Activated T-helper 9 cell treated with anti-CD3 and anti-CD28 coated beads, Interleukin-2, amount 50 U/mL, for 16 hours (primary cell): Measurements from ENCODE around the gene MEOX1.
A peak's percentile ranks its signal among the peaks of the same experiment; 100 is the strongest.

Experiments used
- DNase-seq: peaks from one replicate; pipeline ENCODE4 v3.0.0-alpha.2; 2020; ENCODE audit warnings: low read depth

Gene MEOX1

GRCh38 chr17:43679911-43680310 lies 18.2 kb upstream of the MEOX1 start:
- DNase-seq: no peak

- no peak for DNase-seq
Observed at GRCh38 chr17:43679401-43679800, 17.7 kb upstream of the MEOX1 start.

DNA sequence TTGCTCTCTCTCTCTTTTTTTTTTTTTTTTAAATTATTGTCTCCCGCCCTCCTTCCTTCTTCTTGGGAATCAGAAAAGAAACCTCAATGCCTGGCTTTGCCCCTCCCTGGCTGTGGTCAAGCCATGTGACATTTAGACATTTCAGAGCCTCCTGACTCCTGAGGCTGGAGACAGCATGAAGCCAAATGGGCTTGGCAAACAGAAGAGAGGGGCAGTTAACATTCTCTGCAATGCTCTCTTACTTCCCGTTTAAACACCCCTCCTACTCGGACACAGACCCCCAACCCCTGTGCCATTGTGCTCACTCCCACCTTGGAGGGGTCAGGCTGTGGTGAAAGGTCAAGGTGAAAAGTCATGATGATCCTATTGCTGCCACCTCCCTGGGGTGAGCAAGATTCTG lies 14.7 kb upstream of the MEOX1 start:
- DNase-seq: no peak

- DNase-seq: no peak
Observed at GRCh38 chr17:43674394-43674793, 12.7 kb upstream of the MEOX1 start.

- DNase-seq: peak; percentile 60
Observed at GRCh38 chr17:43673516-43674323, 12.0 kb upstream of the MEOX1 start.

- DNase-seq: no peak
Observed at GRCh38 chr17:43671755-43672519, 10.2 kb upstream of the MEOX1 start.

DNA sequence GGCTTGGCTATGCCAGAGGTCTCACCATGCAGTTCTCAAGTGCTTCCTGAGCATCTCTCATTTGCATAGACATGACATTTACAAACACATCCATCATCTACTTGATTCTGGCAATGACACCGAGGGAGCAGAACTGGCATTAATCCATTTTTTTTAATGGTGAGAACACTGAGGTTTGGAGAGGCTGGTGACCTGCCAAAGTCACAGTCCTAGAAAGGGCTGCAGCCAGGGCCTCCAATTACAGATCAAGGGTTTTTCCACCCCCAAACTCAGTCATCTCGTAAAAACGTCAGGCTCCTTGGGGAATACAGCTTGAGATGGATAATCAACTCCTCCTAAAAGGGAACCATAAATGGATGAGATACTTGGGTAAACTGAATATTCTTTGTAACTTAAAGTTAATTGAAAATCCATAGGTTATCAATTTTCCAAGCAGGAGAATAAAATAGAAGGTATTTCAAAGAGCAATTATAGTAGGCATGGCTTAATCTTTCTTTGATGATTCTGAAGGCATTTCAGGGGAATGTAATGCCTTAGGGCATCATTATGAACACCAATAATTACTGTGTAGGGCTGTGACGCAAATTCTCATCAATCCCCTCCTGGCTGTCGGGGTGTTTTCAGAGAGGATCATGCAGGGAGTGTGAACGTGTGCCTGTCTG lies 9.4 kb upstream of the MEOX1 start:
- DNase-seq: no peak

DNA sequence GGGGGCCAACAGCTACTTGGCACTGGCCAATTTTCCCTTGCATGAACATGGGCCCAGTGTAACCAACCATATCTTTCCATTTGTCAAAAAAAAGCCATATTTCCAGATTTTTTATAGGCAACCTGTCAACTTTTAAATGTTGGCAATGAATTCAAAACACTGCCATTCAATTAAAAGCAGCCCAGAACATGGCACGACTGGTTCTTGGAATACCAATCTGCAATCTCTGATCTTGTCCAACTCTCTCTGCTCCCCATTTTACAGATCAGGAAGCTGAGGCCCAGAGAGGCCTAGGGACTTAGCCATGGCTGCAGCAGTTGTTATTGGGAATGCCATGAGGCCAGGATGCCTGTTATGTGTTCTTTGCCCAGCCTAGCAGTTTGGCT lies 8.9 kb upstream of the MEOX1 start:
- no peak for DNase-seq

GRCh38 chr17:43669971-43670644 lies 8.4 kb upstream of the MEOX1 start:
- DNase-seq: no peak

DNA sequence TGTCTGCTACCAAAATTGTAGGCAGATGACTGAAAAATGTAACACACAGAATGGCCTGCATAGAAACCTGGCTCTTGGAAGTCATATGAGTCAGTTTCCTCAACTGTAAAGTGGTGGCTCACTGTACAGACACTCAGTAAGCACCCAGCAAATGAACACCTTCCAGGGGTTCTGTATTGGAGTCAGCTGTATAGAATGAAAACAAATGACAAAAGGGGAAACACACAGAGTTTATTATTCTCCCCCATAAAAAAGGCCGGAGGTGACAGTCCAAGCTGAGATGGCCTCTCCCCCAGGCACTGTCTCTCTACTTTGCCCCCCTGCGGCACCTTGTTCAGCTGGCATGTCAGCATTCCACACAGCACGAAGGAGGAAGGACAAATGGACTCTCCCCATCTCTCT lies 6.2 kb upstream of the MEOX1 start:
- DNase-seq: no peak

DNA sequence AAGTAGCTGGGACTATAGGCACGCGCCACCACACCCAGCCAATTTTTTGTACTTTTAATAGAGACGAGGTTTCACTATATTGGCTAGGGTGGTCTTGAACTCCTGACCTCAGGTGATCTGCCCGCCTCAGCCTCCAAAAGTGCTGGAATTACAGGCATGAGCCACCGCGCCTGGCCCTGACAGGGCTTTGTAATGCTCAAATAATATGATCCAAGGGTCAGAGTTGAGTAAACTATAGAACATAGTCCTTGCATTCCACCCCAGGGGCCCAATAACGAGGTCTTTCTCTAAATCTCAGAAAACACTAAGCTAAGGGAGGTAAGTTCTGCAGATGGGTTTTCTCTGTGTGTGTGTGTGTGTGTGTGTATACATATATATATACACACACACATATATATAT lies 5.8 kb upstream of the MEOX1 start:
- DNase-seq: no peak

DNA sequence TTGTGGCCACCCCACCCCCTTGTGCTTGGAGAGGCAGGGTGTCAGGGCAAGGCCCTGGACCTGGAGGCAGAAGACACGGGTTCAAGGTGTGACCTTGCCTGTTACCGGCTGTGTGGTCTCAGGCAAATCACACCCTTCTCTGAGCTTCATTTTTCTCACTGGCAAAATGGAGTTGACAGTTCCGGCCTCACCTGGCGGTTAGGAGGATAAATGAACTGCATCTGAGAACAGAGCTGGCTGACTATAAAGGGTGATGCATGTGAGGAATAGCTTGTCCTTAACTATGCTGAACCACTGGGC lies 4.2 kb upstream of the MEOX1 start:
- no peak for DNase-seq

DNA sequence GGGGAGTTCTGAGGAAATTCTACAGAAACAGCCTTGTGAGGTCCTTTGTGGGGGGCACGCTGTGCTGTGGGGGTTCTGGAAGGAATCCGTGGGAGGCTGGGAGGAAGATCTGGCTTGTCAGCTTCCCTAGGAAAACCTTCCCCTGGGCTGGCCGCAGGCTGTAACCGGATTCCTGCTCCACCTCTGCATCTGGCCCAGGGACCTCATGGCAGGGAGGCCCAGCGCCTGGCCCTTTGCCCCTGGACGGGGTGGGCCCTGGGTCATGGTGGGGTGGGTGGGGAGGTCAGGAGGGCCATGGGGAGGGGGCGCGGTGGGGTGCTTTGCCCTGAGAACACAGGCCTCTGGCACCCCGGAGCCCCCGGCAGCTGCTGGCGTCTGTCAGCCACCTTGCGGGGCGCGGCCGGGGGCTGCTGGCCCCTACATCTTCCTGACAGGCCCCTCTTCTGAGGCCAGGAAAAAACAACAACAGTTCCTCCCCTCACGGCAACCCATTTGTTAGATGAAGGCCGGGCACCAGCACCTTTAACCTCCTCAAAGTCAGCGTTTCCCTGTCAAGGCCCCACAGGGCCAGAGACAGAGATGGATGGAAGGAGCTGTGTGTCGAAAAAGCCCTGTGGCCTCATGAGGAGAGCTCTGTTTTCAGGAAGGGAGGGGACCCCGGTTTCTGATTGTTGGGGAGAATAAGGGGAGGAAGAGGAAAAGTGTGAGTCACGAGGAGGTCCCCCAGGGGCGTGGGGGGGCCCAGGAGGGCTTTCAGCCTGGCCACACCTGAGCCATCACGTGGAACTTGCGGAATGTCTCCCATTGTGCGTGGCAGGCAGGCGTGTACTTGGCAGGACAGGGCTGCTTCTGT lies 3.6 kb upstream of the MEOX1 start:
- no peak for DNase-seq

DNA sequence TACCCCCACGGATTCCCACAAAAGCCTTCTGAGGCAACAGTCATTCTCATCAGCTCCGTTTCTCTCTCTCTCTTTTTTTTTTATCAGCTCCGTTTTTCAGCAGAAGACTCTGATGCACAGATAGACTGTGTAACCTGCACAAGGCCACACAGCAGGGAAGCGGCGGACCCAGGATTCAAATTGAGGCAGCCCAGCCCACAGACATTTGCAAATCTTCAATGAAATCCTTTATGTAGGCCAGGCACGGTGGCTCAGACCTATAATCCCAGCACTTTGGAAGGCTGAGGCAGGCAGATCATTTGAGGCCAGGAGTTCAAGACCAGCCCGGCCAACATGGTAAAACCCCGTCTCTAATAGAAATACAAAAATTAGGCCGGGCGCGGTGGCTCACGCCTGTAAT lies 2.4 kb upstream of the MEOX1 start:
- no peak for DNase-seq

DNA sequence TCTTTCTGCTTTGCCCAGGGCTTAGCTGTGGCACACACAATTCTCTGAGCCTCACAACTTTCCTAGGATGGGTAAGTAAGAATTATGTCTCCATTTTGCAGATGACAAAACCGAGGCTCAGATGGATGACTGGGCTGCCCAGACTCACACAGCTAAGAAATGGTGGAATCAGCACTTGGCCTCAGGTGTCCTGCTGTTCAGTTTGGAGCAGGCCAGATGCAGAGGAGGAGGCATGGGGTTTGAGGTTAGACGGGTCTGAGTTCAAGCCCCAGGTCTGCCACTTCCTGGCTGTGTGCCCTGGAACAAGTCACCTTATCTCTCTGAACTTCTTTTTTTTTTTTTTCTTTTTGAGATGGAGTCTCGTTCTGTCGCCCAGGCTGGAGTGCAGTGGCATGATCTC lies 1.7 kb upstream of the MEOX1 start:
- no peak for DNase-seq

- DNase-seq: no peak
Observed at GRCh38 chr17:43662413-43663141, 855 bp upstream of the MEOX1 start.

DNA sequence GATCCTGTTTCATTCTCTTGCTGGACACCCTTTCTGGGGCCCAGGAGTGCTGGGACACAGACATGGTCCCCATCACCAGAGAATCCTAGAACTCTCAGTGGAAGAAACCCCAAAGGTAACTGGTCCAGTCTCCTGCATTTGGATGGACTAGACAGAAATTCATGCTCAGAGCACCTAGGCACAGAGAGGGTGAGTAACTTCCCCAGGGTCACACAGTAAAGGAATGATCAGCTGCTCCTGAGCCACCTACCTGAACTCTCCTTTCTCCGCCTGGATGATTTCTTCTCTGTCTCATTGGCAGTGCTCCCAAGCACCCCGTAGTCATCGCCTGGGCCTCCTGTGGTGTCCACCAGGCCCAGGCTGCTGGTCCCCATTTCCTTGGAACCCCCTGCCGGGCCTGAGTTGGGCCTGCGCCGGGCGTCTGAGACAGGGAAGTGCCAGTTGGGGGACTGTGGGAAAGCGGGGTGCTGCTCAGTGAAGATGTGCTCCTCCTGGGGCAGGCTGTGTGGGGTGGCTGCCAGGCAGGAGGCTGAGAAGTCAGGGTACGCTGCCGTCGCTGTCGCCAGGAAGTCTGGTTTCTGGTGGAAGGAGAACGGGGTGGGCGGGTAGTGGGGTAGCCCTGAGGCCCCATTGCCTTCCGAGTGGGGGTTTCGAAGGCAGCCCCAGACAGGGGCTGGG lies 767 bp downstream of the MEOX1 start:
- DNase-seq: no peak

GRCh38 chr17:43659823-43660617 lies 1.7 kb downstream of the MEOX1 start:
- DNase-seq: no peak

GRCh38 chr17:43658900-43659299 lies 2.8 kb downstream of the MEOX1 start:
- DNase-seq: no peak
